ENCODE measurements around the gene THY1.
"Not testable (repeated sequence)": the region's sequence is repeated elsewhere in the genome, so short reads cannot be mapped to it uniquely, and the experiment has no call there.

THY1 gene

GRCh38 chr11:119417726-119418540 lies 5.0 kb downstream of the THY1 start:
- no peak for DNase-seq

GRCh38 chr11:119416606-119417580 lies 6.1 kb downstream of the THY1 start:
- DNase-seq, result no peak

- no peak for DNase-seq
These were observed 7.0 kb downstream of the THY1 start for GRCh38 chr11:119415966-119416365.

- DNase-seq, result no peak
These were observed 7.5 kb downstream of the THY1 start for GRCh38 chr11:119415517-119415916.

- no peak for DNase-seq
These were observed 8.2 kb downstream of the THY1 start for GRCh38 chr11:119414734-119415133.

GRCh38 chr11:119414321-119414720 lies 8.7 kb downstream of the THY1 start:
- no peak for DNase-seq

- DNase-seq, result no peak
These were observed 10.9 kb downstream of the THY1 start for GRCh38 chr11:119412072-119412471.

- no peak for DNase-seq
These were observed 12.5 kb downstream of the THY1 start for GRCh38 chr11:119410501-119410900.

GRCh38 chr11:119409731-119410130 lies 13.2 kb downstream of the THY1 start:
- no peak for DNase-seq

GRCh38 chr11:119406005-119406404 lies 17.0 kb downstream of the THY1 start:
- DNase-seq, result no peak

- not testable (repeated sequence) for DNase-seq
These were observed 17.5 kb downstream of the THY1 start for GRCh38 chr11:119405448-119405847.

- no peak for DNase-seq
These were observed 18.1 kb downstream of the THY1 start for GRCh38 chr11:119404872-119405271.

- no peak for DNase-seq
These were observed 20.0 kb downstream of the THY1 start for GRCh38 chr11:119403021-119403420.

- DNase-seq, result no peak
These were observed 20.5 kb downstream of the THY1 start for GRCh38 chr11:119402470-119402869.

- no peak for DNase-seq
These were observed 22.1 kb downstream of the THY1 start for GRCh38 chr11:119400860-119401259.

- no peak for DNase-seq
These were observed 25.2 kb downstream of the THY1 start for GRCh38 chr11:119397740-119398139.

- no peak for DNase-seq
These were observed 26.1 kb downstream of the THY1 start for GRCh38 chr11:119396835-119397234.

- DNase-seq, result no peak
These were observed 31.7 kb downstream of the THY1 start for GRCh38 chr11:119391275-119391674.

- no peak for DNase-seq
These were observed 33.2 kb downstream of the THY1 start for GRCh38 chr11:119389611-119390254.

- DNase-seq, result no peak
These were observed 34.9 kb downstream of the THY1 start for GRCh38 chr11:119388103-119388502.

GRCh38 chr11:119384332-119384731 lies 38.6 kb downstream of the THY1 start:
- no peak for DNase-seq

- DNase-seq, result not testable (repeated sequence)
These were observed 40.5 kb downstream of the THY1 start for GRCh38 chr11:119382513-119382912.

- no peak for DNase-seq
These were observed 40.9 kb downstream of the THY1 start for GRCh38 chr11:119382101-119382500.
